Activated CD4-positive, CD25-positive, alpha-beta regulatory T cell treated with anti-CD3 and anti-CD28 coated beads, Interleukin-2, amount 50 U/mL, for 24 hours (primary cell): ENCODE data around the gene FBLN2.

Experiments
- ATAC-seq, 2 donors: fragments of 150-1000 bp; cut with Tn5 transposase; one replicate each; pipeline ENCODE4 v1.10.0; 2021; ENCODE audit warnings: mild to moderate bottlenecking in 1 of 2, moderate library complexity in 1 of 2

Gene FBLN2

DNA sequence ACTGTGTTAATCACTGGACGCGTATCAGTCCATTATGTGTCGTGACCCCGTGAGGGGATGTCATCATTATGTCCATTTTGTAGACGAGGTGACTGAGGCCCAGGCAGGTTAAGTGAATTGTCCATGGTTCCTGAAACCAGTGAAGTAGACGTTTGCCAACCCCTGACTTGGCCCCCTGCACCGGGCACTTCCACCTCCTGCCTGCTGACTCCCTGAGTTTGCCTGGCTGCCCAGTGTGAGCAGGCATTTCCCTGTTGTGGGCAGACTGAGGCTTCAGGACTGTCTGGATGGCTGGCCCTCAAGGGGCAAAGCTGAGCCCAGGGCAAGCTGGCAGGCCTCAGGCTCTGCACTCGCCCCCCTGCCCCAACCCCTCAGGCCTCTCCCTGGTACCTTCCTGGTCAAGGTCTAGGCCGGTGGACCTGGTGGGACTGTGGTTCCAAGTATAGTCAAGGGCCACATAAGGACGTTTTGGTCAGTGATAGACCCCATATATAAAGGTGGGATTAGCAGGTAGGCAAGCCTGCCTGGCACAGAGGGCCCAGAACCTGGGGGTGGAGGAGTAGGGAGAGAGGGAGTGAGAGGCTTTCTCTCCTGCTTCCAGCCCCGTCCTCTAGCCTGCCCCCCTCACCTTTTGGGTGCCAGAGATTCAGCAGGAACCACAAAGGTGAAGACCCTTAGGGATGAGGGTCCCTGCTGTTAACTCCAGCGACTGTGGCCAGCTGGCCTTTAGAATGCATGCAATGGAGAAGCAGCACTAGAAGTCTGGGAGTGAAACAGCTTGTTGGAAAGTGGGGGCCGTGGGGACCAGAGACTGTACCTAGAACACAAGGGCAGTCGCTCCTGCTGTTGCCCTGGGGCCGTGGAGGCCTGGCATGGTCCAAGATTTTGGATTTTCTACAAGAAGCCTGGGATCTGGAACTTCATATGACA lies 34.6 kb downstream of the FBLN2 start:
- no peak for ATAC-seq

DNA sequence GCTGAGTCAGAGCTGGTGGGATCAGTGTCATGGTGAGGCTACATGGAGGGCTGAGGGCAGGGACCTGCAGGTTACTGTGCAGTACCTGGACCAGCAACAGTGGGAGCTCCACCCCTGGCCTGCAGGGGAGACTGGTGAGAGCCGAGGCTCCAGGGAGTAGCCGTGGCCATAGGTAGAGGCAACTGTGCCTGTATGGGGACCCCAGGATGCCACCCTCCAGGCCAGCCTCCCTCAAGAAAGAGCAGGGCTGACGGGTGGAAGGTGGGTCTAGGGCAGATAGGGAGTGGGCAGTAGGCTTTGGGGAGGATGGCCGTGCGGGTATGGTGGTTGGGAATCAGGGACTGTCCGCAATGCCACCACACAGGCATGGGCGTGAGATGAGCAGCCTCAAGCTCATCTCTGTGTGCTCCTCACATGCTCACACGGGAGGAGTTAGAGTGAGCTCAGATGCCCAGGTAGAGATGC lies 35.5 kb downstream of the FBLN2 start:
- no peak for ATAC-seq

DNA sequence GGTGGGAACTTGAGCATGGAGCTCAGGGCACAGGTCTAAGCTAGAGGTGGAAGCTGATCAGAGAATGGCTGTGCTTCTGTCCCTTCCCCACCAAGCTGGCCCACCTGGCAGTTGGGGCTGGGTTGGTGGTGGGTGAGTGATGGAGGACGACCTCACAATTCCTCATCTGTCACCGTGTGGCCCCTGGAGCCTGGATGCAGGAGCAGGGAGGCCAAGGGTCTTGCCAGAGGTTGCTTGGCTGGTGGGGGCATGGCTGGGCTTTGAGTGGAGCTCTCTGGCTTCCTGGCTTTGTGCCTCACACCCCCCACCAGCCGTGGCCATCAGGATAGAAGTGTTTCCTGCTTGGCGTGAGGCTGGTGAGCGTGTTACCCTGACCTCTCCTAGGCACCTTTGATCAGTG lies 36.0 kb downstream of the FBLN2 start:
- ATAC-seq = no peak

DNA sequence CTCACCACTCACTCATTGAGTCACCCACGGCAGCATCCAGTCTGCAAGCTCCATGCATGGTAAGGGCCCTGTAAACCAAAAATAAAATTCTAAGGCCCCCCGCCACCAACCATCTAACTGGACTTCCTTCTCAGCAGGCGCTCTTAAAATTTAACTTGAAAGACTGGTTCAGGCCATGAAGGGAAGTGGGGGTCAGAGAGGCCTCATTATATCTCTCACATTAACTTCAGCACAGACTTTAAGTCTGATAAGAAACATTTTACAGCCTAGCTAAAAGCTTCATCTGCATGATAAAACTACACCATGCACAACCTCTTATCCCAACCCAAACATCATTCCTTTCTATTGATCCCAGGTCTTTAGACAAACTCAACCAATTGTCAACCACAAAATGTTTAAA lies 38.5 kb downstream of the FBLN2 start:
- ATAC-seq = no peak

DNA sequence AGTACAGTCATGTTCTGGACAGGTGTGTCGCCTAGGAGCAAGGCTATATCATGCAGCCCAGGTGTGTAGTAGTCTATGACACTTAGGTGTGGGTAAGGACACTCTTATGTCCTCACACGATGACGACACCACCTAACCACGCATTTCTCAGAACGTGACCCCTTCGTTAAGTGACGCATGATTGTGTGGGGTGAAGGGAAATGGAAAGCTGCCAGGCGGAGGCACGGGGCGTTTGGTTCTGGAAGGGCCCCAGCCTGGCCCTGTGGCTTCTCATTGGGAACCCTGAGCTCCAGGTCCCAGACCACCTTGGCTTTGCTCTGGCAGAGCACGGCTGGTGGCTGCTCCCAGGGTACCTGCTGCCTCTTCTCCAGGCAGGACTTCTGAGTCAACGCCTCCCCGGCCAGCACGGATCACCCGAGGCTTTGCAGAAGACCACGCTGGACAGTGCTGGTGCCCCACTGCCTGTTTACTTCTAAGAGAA lies 39.3 kb downstream of the FBLN2 start:
- ATAC-seq = no peak

DNA sequence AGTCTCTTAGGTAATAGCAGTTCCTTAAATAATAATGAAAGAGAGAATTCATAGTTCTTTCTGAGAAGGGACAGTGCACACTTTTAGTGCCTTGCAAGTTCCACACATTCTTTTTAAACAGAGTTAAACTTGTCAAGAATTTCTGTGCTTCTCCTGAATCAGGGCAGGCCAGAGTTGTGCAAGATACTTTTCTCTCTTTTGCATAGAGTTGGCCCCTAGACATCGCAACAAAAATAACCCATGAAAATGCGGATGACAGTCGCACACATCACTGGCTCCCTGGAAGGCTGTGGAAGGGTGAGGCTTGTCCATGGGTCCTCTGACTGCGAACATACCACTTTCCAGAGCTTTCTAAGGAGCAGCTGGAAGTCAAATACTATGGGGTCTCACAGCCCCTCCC lies 40.1 kb downstream of the FBLN2 start:
- ATAC-seq = no peak

DNA sequence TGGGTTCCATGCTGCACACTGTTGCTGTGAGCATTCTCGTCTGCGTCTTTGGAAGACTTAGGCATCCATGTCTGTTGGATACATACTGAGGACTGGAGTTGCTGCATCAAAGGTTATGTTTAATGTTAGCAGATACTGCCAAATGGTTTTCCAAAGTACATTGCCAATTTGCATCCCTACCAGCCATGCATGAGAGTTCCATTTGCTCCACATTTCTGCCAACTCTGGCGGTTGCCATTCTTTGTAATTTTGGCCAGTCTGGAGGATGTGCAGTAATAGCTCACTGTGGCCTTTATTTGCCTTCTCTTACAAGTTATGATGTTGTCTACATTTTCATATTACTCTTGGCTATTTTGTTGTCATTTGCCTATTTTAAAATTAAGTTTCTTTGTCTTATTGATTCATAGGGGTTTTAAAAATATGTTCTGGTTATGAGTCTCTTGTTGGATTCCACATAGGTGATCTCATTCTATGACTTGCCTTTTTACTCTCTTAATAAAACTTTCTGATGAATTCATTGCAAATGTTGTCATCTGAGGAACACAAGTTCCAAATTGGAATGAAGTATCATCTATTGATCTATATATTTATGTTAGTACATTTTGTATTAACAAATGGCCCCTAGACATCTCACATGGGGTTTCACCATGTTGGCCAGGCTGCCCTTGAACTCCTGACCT lies 42.1 kb downstream of the FBLN2 start:
- no peak for ATAC-seq

DNA sequence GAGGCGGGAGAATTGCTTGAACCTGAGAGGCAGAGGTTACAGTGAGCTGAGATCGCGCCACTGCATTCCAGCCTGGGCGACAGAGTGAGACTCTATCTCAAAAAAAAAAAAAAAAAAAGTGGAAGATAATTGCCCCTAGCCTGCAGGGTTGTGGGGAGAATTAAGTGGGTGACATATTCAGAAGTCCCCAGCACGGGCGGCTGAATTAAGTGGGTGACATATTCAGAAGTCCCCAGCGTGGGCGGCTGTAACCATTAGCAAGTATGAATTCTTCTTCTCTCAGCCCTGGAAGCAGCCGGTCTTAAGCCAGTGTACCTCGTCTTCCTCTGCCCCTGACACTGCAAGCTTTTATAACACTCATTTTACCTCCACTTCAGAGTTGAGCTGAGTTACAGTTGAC lies 44.7 kb downstream of the FBLN2 start:
- no peak for ATAC-seq

DNA sequence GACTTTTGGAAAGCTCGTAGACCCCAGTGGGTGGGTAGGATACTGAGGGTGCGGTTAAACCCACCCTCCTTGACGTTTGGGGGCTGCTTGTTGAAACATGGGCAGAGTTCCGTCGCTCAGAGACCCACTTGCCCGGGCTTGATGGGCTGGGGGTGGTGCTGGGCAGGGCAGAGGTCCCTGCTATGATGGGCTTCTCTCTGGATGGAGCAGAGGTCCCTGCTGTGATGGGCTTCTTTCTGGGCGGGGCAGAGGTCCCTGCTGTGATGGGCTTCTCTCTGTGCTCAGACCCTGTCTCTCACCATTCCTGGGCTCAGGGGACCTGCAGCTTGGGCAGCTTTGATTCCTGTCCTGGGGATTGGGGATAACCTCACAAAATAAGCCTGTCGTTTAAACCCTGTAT lies 45.2 kb downstream of the FBLN2 start:
- ATAC-seq = no peak

DNA sequence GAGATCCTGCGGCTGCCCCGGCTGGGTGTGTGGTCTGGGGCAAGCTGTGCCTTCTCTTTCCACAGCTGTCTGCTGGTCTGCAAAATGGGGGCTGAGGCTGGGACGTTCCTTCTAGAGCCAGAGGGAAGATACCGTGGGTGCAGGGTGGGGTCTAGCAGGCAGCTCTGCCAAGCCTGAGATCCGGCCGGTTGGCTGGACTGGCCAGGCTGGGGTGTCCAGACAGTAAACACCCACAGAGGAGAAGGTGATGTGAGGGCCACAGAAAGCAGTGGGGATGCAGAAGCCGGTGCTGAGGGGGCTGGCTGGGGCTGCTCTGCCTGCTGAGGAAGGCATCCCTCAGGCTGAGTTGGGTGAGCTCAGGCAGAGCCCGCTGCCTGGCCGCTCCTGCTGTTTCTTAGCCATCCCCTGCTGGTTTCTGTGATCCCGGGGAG lies 46.1 kb downstream of the FBLN2 start:
- no peak for ATAC-seq

DNA sequence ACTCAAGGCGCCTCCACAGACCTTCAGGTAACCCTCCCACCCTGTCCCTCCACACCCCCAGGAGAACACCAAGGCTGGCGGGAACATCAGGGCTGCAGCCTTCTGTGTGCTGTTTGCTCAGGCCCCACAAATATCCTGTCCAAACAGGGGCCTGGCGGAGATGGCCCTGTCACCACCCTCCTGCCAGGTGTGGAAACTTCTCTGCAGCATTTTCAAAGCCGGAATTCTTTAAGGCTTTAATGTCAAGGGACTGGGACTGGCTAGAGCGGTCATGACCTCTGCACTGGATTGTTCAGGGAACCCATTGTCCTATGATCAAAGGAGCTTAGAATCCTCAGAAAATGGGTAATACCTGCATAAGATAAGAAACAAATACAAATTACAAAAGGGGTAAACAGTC lies 46.6 kb downstream of the FBLN2 start:
- no peak for ATAC-seq

DNA sequence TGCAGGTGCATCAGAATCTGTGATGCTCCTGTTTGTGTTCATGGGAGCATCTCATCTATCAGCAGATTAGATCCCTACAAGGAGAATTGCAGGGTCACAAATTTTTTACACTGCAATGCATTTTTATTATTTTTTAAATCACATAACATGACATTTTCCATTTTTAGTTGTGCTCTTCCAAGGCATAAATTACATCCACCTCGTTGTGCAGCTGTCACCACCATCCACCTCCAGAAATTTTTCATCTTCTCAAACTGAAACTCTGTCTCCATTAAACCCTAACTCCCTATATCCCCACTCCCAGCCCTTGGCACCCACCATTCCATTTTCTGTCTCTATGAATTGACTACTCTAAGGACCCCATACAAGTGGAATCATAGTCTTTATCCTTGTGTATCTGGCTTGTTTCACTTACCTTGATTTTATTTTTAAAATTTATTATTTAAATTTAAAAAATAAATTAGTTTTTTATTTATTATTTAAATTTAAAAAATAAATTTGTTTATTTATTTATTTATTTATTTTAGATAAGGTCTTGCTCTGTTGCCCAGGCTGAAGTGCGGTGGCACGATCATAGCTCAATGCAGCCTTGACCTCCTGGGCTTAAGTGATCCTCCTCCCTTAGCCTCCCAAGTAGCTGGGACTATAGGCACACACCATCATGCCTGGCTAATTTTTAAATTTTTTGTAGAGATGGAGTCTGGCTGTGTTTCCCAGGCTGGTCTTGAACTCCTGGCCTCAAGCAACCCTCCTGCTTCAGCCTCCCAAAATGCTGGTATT lies 47.7 kb downstream of the FBLN2 start:
- no peak for ATAC-seq

DNA sequence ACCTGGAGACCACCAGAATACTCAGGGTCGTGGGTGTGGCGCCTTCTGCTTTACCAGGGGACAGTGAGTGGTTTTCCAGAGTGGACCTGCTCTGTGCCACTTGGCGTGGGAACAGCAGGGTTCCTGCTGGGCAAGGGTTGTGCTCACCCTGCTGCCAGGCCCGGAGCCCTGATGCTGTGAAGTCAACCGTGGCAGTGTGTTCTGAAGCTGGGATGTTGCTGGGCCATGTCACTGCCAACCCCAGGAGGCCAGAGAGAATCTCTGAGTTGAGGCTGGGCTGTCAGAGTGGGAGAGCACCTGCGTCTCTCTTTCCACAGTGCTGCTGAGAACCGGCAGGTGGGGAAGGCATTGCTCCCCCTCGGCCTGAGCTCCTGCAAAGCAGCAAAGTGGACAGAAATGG lies 48.7 kb downstream of the FBLN2 start:
- ATAC-seq = no peak

DNA sequence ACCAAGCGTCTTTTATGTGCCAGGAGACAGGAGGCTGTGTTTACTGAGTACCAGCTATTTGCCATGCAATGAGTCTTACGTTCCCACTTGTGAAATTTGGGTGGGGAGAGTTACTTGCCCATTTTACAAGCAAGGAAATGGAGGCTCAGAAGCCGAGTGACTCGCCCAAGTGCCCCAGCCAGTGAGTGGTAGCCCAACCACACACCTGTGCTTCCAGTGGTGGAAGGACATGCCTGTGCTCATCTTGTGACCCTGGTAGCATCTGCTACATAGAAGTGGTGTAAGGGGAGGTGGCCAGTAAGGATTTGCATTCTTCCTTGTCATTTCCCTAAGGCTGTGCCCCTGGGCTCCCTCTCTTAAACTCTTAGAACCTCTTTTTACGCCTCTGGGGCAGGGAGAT lies 49.3 kb downstream of the FBLN2 start:
- ATAC-seq = no peak

DNA sequence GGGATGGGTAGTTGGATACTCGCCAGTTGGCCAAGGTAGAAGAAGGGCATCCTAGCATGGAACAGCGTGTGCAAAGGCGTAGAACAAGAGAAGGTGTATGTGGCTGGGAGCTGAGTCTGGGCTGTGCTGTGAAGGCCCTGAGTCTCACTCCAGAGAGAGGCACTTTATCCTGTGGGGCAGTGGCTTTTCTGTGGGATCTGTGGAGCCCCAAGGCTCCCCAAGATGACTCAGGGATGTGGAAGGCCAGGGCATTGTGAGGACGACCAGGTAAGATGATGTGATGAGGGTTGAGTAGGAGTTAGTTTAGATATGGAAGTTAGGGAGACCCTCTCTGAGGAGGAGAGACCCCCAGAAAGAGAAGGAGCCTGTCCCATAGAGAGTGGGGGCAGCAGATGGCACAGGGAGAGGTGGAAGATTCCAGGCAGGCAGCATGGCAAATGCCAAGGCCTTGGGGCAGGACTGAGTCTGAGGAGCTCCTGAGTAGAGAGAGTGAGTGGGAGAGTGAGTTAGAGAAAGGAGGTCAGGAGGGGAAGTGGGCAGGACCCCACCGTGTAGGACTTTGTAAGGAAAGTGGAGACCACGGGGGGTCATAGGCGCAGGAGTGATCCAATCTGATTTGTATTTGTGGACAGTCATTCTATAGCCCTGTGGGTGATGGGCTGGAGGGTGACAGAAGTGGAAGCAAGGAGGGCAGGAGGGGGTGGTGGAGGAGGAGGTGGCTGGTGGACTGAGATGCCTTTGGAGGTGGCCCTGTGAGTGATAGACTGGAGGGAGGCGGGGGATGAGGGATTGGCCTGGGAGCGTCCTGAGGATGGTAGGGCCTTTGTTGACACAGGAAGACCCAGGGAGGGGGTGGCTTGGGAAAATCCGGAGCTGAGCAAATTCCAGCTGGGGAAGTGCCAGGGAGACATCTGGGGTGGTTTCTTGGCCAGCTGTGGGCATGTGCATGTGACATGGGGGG lies 50.3 kb downstream of the FBLN2 start:
- ATAC-seq = no peak

DNA sequence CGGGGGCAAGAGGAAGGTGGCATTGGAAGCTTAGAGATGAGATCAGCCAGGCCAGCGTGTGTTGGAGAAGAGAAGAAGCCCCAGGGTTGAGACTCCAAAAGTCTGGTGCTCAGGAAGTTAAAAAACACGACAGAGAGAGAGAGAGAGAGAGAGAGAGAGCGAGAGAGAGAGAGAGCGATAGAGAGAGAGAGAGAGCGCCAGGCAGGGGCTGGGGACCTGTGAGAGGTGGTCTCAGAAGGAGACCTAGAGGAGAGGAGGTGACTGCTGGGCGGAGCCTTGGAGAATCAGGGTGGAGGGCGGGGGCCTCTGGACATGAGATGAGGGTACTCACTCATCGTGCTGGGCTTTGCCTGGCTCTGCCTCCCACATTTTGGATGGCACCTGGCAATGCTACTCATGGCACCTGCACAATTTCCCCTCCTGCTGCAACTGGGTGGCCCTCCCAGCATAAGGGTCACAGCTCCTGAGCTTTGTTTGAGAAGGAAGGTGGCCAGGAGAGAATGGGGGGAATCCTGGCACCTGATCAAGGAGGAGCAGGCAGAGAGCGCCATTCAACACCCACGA lies 51.0 kb downstream of the FBLN2 start:
- no peak for ATAC-seq

DNA sequence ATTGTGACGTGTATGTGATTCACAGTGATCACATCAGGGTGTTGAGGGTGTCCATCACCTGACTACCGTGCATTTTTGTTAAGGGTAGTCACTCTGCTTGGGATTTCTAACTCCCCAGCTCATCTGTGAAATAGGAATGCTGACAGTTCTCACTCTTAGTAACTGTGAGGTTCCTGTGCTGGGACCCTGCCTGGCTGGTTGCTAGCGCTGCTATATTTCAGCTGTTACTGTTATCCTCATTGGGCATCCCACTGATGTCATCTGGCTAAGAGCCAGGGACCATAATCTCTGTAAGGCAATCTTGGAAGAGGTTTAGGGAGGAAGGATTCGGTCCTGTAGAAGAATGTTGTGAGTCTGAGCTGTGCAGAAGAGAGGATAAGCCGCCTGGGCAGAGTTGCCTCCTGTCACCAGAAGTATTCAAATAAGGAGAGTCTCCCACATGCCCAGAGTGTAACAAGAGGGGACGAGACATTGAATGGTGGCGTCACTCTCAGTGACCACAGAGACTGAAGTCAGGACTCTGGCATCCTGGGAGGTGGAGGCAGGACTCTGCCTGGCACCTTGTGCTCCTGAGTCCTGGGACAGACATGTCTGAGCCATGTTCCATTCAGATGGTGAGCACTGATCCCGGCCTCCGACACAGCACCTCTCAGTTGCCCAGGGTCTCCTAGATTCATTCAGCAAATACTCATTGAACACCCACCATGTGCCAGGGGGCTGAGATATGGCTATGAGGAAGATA lies 52.2 kb downstream of the FBLN2 start:
- ATAC-seq = peak in 1 of 2 donors; percentile 25

DNA sequence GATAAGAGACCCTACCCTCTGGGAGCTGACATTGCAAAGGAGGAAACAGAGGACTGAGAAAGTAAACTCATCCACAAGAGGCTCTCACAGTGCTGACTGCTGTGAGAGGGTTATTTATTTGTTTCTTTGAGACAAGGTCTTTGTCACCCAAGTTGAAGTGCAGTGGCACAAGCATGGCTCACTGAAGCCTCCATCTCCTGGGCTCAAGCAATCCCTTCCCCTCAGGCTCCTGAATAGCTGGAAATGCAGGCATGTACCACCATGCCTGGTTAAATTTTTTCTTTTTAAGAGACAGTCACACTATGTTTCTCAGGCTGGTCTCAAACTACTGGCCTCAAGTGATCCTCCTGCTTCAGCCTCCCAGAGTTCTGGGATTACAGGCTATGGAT lies 52.8 kb downstream of the FBLN2 start:
- no peak for ATAC-seq

DNA sequence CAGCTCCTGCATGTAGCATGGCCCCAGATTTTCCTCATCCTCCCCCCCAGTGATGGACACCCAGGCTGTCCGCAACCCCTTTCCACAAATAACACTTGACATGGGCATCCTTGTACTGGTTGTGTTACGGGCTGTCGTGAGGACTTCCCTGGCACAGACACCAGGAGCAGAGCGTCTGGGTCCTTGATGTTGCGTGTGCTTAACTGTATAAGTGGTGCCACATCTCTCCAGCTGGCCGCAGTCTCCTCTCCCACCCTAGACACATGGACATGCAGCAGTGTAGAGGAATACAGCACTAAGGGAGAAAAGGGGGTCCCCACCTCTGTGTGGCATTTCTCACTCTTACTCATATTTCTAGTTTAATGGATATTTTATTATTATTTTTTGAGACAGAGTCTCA lies 56.6 kb downstream of the FBLN2 start:
- ATAC-seq = no peak

DNA sequence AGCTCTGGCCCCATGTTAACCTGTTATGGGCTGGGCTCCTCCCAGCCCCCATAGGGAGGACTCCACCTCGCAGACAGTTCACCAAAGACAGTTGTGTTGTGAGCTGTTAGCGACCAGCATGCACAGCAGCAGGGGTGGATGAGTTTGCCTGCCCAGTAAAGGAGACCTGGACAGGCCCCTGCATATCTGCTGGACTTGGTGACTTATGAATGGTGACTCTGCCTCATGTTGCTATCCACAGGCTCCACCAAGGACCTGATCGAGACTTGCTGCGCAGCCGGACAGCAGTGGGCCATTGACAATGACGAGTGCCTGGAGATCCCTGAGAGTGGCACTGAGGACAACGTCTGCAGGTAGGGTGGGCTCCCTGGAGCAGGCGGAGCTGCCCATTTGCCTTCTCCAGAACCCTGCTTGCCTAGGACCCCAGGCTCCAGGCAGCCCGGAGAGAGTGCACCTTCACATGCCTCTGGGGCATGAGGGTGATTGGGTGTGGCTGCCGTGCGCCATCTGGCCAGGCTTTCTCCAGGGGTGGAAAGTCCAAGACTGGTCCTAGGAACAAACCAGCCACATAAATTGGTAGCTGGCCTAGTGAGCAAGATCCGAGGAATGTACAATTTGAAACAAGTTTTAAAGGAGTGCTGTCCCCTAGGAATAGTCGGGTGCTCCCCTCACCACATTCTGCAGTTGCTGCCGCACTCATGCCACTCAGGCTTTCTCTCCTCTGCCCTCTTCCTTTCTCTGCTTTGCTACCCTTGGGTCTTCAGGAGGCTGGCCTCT lies 59.1 kb downstream of the FBLN2 start:
- no peak for ATAC-seq
